HG02610 (cell line): Measurements from ENCODE around the gene NAA15.
"Not testable (repeated sequence)": the region's sequence is repeated elsewhere in the genome, so short reads cannot be mapped to it uniquely, and the experiment has no call there.

Experiments
- ATAC-seq: cut with Tn5 transposase; IDR thresholded peaks from one replicate; pipeline ENCODE4 v1.9.1; 2021; ENCODE audit warnings: mild to moderate bottlenecking, moderate library complexity; ENCODE audit not compliant: unreplicated experiment

The NAA15 gene

GRCh38 chr4:139295942-139296299 is 5.4 kb upstream of the NAA15 start:
- no peak for ATAC-seq

GRCh38 chr4:139297001-139297410 is 4.3 kb upstream of the NAA15 start:
- ATAC-seq = peak; percentile 27

- ATAC-seq = no peak
Observed at GRCh38 chr4:139299536-139299935, 1.8 kb upstream of the NAA15 start.

GRCh38 chr4:139300431-139301112 is 733 bp upstream of the NAA15 start:
- ATAC-seq = peak; percentile 12

GRCh38 chr4:139301821-139302611 is 711 bp downstream of the NAA15 start, which contains the start of gene NDUFC1:
Gene NDUFC1 (minus strand): TSS chr4:139302477. CDS start chr4:139295798, 6,679 bp downstream.
- peak; percentile 46 for ATAC-seq

- no peak for ATAC-seq
Observed at GRCh38 chr4:139304920-139305319, 3.6 kb downstream of the NAA15 start.

GRCh38 chr4:139311909-139312308 is 10.6 kb downstream of the NAA15 start:
- no peak for ATAC-seq

- no peak for ATAC-seq
Observed at GRCh38 chr4:139312552-139313332, 11.4 kb downstream of the NAA15 start.

GRCh38 chr4:139313414-139313813 is 12.1 kb downstream of the NAA15 start:
- ATAC-seq = not testable (repeated sequence)

GRCh38 chr4:139314047-139314800 is 12.9 kb downstream of the NAA15 start:
- ATAC-seq = no peak

- ATAC-seq = peak; percentile 87
Observed at GRCh38 chr4:139315221-139315675, 13.9 kb downstream of the NAA15 start.

- ATAC-seq = no peak
Observed at GRCh38 chr4:139316733-139317132, 15.4 kb downstream of the NAA15 start.

GRCh38 chr4:139317635-139318034 is 16.3 kb downstream of the NAA15 start:
- no peak for ATAC-seq

- ATAC-seq = no peak
Observed at GRCh38 chr4:139319571-139319970, 18.3 kb downstream of the NAA15 start.

GRCh38 chr4:139322070-139322469 is 20.8 kb downstream of the NAA15 start:
- ATAC-seq = not testable (repeated sequence)

GRCh38 chr4:139322541-139322940 is 21.2 kb downstream of the NAA15 start:
- not testable (repeated sequence) for ATAC-seq

GRCh38 chr4:139324620-139325019 is 23.3 kb downstream of the NAA15 start:
- ATAC-seq = no peak

- no peak for ATAC-seq
Observed at GRCh38 chr4:139329665-139330200, 28.4 kb downstream of the NAA15 start.

- ATAC-seq = no peak
Observed at GRCh38 chr4:139330283-139330682, 29.0 kb downstream of the NAA15 start.

- no peak for ATAC-seq
Observed at GRCh38 chr4:139331185-139331584, 29.9 kb downstream of the NAA15 start.
